GM12873 (cell line): ENCODE measurements around the gene NUBPL.

ENCODE experiments used
- TF ChIP-seq, protein P1 (sequence below): IDR thresholded peaks from 2 replicates; pipeline ENCODE4 v1.5.1; 2012; ENCODE audit warnings: low read depth, mild to moderate bottlenecking, moderate library complexity, low read length, control low read depth; ENCODE audit not compliant: insufficient read depth; ENCODE audit errors: missing control alignments

The NUBPL gene

DNA sequence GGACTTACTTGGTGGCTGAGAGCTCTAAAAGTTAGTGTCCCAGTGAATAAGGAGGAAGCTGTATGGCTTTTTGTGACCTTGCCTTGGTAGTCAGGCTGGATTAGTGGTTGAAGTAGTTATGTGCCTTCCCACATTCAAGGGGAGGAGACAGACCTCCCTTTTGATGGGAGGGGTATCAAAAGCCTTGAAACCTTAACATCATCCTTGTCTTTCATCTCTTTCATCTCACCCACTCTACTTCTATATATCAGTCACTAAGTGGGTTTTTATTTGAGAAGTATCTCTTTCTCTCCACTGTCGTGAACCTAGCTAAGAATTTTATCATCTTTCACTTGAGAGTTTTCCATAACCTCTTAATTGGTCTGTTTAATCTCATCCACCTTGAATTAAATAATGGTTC lies 15.7 kb downstream of the NUBPL start:
- TF ChIP-seq, protein P1, sequence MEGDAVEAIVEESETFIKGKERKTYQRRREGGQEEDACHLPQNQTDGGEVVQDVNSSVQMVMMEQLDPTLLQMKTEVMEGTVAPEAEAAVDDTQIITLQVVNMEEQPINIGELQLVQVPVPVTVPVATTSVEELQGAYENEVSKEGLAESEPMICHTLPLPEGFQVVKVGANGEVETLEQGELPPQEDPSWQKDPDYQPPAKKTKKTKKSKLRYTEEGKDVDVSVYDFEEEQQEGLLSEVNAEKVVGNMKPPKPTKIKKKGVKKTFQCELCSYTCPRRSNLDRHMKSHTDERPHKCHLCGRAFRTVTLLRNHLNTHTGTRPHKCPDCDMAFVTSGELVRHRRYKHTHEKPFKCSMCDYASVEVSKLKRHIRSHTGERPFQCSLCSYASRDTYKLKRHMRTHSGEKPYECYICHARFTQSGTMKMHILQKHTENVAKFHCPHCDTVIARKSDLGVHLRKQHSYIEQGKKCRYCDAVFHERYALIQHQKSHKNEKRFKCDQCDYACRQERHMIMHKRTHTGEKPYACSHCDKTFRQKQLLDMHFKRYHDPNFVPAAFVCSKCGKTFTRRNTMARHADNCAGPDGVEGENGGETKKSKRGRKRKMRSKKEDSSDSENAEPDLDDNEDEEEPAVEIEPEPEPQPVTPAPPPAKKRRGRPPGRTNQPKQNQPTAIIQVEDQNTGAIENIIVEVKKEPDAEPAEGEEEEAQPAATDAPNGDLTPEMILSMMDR: no peak

DNA sequence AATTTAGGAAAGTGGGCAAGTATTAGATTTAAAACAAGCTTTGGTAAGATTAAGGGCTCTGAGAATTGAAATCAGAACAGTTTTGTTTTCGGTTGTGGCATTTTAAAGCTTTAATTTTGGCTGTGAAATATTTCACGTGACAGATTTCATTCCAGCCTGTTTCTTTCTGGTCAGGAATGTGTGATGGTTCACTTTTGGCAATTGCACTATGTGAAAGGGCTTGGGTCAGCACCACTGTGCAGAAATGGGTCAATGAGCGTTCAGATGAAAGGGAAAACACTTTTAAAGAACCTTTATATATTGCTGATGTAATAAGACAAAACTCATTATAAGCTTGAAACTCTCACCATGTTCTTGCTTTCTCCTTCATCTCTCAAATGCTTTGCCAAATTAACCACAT lies 17.1 kb downstream of the NUBPL start:
- TF ChIP-seq, protein P1: no peak

DNA sequence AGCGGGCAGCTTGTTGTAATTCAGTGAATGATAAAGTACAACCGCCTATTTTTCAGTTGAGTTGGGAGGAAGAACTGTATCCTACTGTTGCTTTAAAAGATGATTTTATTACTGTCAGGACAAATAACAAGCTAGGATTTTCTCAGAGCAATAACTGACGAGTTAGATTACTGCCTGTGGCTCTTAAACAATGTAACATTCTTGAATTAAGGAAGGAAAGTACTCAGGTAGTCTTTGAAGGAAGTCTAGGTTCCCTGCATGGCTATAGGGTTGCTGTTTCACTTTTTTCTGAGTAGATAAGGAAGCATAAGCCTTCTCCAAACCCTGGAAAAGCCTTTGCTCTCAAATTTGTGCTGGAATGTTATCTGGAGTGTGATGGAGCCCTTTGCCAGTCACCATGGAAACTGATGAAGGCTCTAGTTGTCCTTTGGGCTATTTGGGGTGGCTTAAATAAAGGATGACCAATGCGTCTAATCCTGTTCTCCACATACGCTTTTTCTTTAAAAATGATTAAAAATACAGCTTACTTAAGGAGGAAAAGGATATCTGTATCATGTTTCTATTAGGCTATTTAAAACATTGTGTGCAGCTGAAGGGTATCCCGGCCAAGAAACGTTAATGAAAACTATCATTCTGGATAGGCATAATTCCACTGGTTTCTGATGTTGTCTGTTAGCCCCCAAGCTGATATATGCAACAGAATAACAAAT lies 17.7 kb downstream of the NUBPL start:
- TF ChIP-seq, protein P1: no peak

DNA sequence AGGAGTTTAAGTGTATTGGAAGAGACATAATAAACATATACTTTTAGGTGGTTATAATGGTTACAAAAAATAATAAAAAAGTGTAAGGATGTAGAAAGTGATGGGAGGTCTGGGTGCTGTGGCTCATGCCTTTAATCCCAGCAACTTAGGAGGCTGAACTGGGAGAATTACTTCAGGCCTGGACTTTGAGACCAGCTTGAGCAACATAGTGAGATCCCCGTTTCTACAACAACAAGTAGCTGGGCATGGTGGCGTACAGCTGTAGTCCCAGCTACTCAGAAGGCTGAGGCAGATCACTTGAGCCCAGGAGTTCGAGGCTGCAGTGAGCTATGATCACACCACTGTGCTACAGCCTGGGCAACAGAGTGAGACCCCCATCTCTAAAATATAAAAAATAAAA lies 19.0 kb downstream of the NUBPL start:
- TF ChIP-seq, protein P1: no peak

DNA sequence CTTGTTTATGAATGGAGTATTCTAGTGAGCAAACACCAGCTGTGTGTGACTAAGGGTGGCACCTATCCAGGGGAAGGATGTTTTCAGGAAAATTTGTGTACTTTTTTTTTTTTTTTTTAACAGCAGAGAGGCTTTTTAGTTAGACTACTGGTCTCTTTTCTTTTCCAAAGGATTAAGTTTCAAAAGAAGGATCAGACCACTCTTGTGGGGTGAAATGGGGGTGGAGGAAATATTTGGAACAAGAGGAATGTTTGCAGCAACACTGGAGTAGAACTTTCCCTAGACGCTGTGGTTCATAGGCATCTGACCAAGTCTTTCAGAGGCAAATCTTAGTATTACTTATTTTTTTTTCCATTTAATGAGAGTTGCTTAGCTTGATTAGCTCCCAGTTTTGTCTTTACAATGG lies 21.1 kb downstream of the NUBPL start:
- TF ChIP-seq, protein P1: no peak

DNA sequence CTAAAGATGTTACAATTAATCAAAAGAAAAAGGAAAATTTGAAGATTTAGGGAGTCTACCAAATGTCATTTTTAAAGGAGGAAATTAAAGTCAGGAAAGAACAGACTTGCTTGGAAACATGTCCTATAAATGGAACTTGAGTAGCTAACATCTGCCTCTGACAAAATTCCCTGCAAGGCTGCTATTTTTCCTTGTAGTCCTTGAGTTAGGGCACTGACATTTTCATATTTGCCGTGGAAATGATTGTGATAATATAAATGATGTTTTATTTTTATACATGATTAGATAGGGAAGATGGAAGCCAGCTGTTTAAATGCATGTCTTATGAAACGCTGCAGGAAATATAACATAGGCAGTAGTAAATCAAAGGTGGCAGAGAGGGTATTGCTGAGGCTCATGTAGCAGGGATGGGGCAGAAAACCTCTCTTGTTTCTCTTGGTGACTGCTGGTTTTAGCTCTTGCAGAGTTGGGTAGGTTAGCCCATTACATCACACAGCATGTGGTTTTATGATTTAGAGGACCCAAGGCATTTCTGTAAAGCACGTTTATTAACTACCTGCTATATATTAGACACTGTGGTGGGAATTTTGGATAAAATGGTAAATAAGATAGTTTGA lies 21.7 kb downstream of the NUBPL start:
- TF ChIP-seq, protein P1: no peak

DNA sequence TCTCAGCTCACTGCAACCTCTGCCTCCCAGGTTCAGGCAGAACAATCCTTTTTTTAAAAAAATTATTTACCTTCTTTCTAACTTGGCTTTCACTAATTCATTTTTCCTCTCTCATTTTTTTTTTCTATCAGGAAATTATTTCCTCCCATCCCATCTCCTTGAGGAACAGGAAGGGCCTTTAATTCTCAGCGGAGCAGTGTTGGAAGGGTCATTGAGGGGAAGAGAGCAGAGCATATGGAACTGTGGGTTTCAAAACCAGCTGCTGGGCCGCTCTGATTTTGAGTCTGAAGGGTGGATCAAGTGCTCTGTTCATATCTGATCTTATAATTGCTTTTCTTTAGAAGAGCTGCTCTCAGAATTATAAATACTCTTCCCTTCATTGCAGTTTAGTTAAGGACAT lies 29.0 kb downstream of the NUBPL start:
- TF ChIP-seq, protein P1: no peak
